Measurements from ENCODE around the gene HMGCS1.
"Not testable (repeated sequence)": the region's sequence is repeated elsewhere in the genome, so short reads cannot be mapped to it uniquely, and the experiment has no call there.

The HMGCS1 gene

GRCh38 chr5:43312699-43313034 is 545 bp downstream of the HMGCS1 start:
- H3K9me3 ChIP-seq: no peaks in the 10 kb centered on the region
- no peaks in the 10 kb centered on the region for H3K27me3 ChIP-seq
- TF ChIP-seq, protein P1, sequence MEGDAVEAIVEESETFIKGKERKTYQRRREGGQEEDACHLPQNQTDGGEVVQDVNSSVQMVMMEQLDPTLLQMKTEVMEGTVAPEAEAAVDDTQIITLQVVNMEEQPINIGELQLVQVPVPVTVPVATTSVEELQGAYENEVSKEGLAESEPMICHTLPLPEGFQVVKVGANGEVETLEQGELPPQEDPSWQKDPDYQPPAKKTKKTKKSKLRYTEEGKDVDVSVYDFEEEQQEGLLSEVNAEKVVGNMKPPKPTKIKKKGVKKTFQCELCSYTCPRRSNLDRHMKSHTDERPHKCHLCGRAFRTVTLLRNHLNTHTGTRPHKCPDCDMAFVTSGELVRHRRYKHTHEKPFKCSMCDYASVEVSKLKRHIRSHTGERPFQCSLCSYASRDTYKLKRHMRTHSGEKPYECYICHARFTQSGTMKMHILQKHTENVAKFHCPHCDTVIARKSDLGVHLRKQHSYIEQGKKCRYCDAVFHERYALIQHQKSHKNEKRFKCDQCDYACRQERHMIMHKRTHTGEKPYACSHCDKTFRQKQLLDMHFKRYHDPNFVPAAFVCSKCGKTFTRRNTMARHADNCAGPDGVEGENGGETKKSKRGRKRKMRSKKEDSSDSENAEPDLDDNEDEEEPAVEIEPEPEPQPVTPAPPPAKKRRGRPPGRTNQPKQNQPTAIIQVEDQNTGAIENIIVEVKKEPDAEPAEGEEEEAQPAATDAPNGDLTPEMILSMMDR (IDR thresholded peaks at IDR 0.05): no peak
- no peaks in the 10 kb centered on the region for H3K36me3 ChIP-seq
- H3K27ac ChIP-seq: peak overlapping the region; percentile 87 to 89
- H3K4me1 ChIP-seq: peaks cover 0 to 37% (median 20%) of the 10 kb centered on the region in 4 donors
- peak overlapping the region; percentile 65 to 72 for H3K4me3 ChIP-seq
- no peak for DNase-seq
- intact Hi-C loops (cut with DNase I; ENCODE audit: low total_unique reads): loop anchor here (5.0 kb wide), 1 partner anchor 170 kb away; the partner anchor contains the start of gene TMEM267

GRCh38 chr5:43312076-43312661 is 1.0 kb downstream of the HMGCS1 start:
- TF ChIP-seq, protein P1 (IDR thresholded peaks at IDR 0.05): no peak

GRCh38 chr5:43309637-43310036 is 3.6 kb downstream of the HMGCS1 start:
- no peak for DNase-seq
- no peak overlapping the region for H3K27ac ChIP-seq

More at GRCh38 chr5:43312076-43312661, 1.0 kb downstream of the HMGCS1 start:
- Histone ChIP-seq H3K36me3 (no peaks in the 10 kb centered on the region), H3K4me1 (peaks cover 0 to 37% (median 20%) of the 10 kb centered on the region in 4 donors), H3K4me3 (peak overlapping the region; percentile 65 to 72), H3K27me3 (no peaks in the 10 kb centered on the region), H3K9me3 (no peaks in the 10 kb centered on the region), H3K27ac (peak overlapping the region; percentile 87 to 89)
- intact Hi-C loops (cut with DNase I; ENCODE audit: low total_unique reads): loop anchor here (5.0 kb wide), 1 partner anchor 170 kb away; the partner anchor contains the start of gene TMEM267
- no peak for DNase-seq

DNA sequence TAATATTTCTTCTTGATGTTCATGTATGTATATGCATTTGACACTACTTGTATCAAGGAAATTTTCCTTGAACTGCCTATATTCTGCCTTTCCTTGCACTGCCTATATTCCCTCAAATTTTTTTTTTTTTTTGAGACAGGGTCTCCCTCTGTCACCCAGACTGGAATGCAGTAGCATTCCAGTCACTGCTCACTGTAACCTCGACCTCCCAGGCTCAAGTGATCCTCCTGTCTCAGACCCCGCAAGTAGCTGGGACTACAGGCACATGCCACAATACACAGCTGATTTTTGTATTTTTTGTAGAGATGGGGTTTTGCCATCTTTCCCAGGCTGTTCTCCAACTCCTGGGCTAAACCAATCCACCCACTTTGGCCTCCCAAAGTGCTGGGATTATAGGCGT is 4.1 kb downstream of the HMGCS1 start:
- TF ChIP-seq, protein P1 (IDR thresholded peaks at IDR 0.05): no peak
- Histone ChIP-seq H3K27me3 (no peaks in the 10 kb centered on the region), H3K36me3 (no peaks in the 10 kb centered on the region), H3K4me3 (no peak overlapping the region), H3K4me1 (peaks cover 0 to 53% (median 20%) of the 10 kb centered on the region in 4 donors), H3K27ac (no peak overlapping the region), H3K9me3 (no peaks in the 10 kb centered on the region)
- intact Hi-C loops (cut with DNase I; ENCODE audit: low total_unique reads): loop anchor here (5.0 kb wide), 1 partner anchor 202 kb away; no protein-coding TSS in a partner anchor
- no peak for DNase-seq

More at GRCh38 chr5:43309637-43310036, 3.6 kb downstream of the HMGCS1 start:
- Histone ChIP-seq H3K9me3 (no peaks in the 10 kb centered on the region), H3K36me3 (no peaks in the 10 kb centered on the region), H3K4me1 (peaks cover 0 to 48% (median 20%) of the 10 kb centered on the region in 4 donors), H3K4me3 (no peak overlapping the region), H3K27me3 (no peaks in the 10 kb centered on the region)
- TF ChIP-seq, protein P1 (IDR thresholded peaks at IDR 0.05): no peak
- intact Hi-C loops (cut with DNase I; ENCODE audit: low total_unique reads): loop anchor here (5.0 kb wide), 2 partner anchors 173 to 202 kb away; partner anchors contain the start of gene TMEM267

GRCh38 chr5:43306954-43307353 is 6.3 kb downstream of the HMGCS1 start:
- H3K27me3 ChIP-seq, H3K9me3 ChIP-seq, H3K4me3 ChIP-seq, DNase-seq, H3K36me3 ChIP-seq, H3K27ac ChIP-seq: not testable (repeated sequence)
- intact Hi-C loops (cut with DNase I; ENCODE audit: low total_unique reads): loop anchor here (5.0 kb wide), 1 partner anchor 200 kb away; no protein-coding TSS in a partner anchor
- peaks cover 0 to 47% (median 17%) of the 10 kb centered on the region in 4 donors for H3K4me1 ChIP-seq

- H3K36me3 ChIP-seq: no peaks in the 10 kb centered on the region
- intact Hi-C loops (cut with DNase I; ENCODE audit: low total_unique reads): loop anchor here (5.0 kb wide), 1 partner anchor 199 kb away; no protein-coding TSS in a partner anchor
Observed at GRCh38 chr5:43305948-43306565, 7.2 kb downstream of the HMGCS1 start.

More at GRCh38 chr5:43305948-43306565, 7.2 kb downstream of the HMGCS1 start:
- TF ChIP-seq, protein P1 (IDR thresholded peaks at IDR 0.05): peak; percentile 54
- no peak for DNase-seq
- peak overlapping the region in 1 of 2 donors; percentile 29 for H3K27ac ChIP-seq
- H3K9me3 ChIP-seq: no peaks in the 10 kb centered on the region
- peaks cover 0 to 38% (median 12%) of the 10 kb centered on the region in 4 donors for H3K4me1 ChIP-seq
- no peaks in the 10 kb centered on the region for H3K27me3 ChIP-seq
- H3K4me3 ChIP-seq: no peak overlapping the region
